Chondrocyte (in vitro differentiated cells): ENCODE results near the gene ADARB2. TPM values are rescaled to one million over a fixed set of nuclear protein-coding genes. Genes with fewer than 3 reads are reported as not detected.
A peak's percentile ranks its signal among the peaks of the same experiment; 100 is the strongest.

ENCODE experiments used
- DNase-seq: peaks from one replicate; pipeline ENCODE4 v3.0.0; 2021; ENCODE audit warnings: mixed read lengths, low spot score
- H3K27ac Mint-ChIP-seq: one replicate; pipeline ENCODE4 v1.8.0; 2021; ENCODE audit warnings: mild to moderate bottlenecking, moderate library complexity, mixed read lengths; ENCODE audit not compliant: unreplicated experiment
- H3K27me3 Mint-ChIP-seq: 2 replicates; pipeline ENCODE4 v1.8.0; 2021; ENCODE audit warnings: low read depth, mixed read lengths
- H3K36me3 Mint-ChIP-seq: 2 replicates; pipeline ENCODE4 v1.8.0; 2021; ENCODE audit warnings: low read depth, mixed read lengths
- H3K4me1 Mint-ChIP-seq: 2 replicates; pipeline ENCODE4 v1.8.0; 2021; ENCODE audit warnings: low read depth, mild to moderate bottlenecking, mixed read lengths
- H3K4me3 Mint-ChIP-seq: one replicate; pipeline ENCODE4 v1.8.0; 2021; ENCODE audit warnings: mild to moderate bottlenecking, moderate library complexity, mixed read lengths; ENCODE audit not compliant: unreplicated experiment
- H3K9me3 Mint-ChIP-seq: 2 replicates; pipeline ENCODE4 v1.8.0; 2021; ENCODE audit warnings: low read depth, mixed read lengths
- CTCF ChIP-seq: fragments of 200-600 bp; sonication (generic); IDR thresholded peaks from 2 replicates; pipeline ENCODE4 v1.5.0; 2021; ENCODE audit warnings: antibody characterized with exemption, mild to moderate bottlenecking, moderate library complexity
- total RNA-seq: library from RNA; stranded (reverse); gene quantifications from 3 replicates; pipeline ENCODE4 v1.2.1, GENCODE V29; 2021

ADARB2 gene
- total RNA-seq, 1 donor from 2014 or later: 3.3 TPM

- Mint-ChIP-seq H3K36me3 (no peaks in the 10 kb centered on the region), H3K4me1 (peaks cover 5% of the 10 kb centered on the region), H3K27ac (no peak overlapping the region), H3K27me3 (peaks cover 12% of the 10 kb centered on the region), H3K4me3 (no peak overlapping the region), H3K9me3 (no peaks in the 10 kb centered on the region)
- DNase-seq: no peak
- TF ChIP-seq CTCF: no peak
These were observed 159.4 kb downstream of the ADARB2 start for GRCh38 chr10:1577945-1578344.

GRCh38 chr10:1577373-1577770 lies 160.0 kb downstream of the ADARB2 start:
- DNase-seq: no peak
- no peak for TF ChIP-seq CTCF
- no peaks in the 10 kb centered on the region for H3K36me3 Mint-ChIP-seq
- H3K4me3 Mint-ChIP-seq: no peak overlapping the region
- H3K27ac Mint-ChIP-seq: no peak overlapping the region
- H3K27me3 Mint-ChIP-seq: peaks cover 12% of the 10 kb centered on the region
- H3K4me1 Mint-ChIP-seq: peaks cover 5% of the 10 kb centered on the region
- no peaks in the 10 kb centered on the region for H3K9me3 Mint-ChIP-seq

GRCh38 chr10:1576467-1577372 lies 160.6 kb downstream of the ADARB2 start:
- Mint-ChIP-seq H3K27me3 (peaks cover 12% of the 10 kb centered on the region), H3K36me3 (no peaks in the 10 kb centered on the region), H3K4me3 (no peak overlapping the region), H3K4me1 (peaks cover 5% of the 10 kb centered on the region), H3K9me3 (no peaks in the 10 kb centered on the region), H3K27ac (no peak overlapping the region)
- DNase-seq: no peak
- TF ChIP-seq CTCF: no peak

- H3K36me3 Mint-ChIP-seq: no peaks in the 10 kb centered on the region
- DNase-seq: peak; percentile 59
- no peak overlapping the region for H3K4me3 Mint-ChIP-seq
- H3K4me1 Mint-ChIP-seq: peaks cover 5% of the 10 kb centered on the region
- H3K27ac Mint-ChIP-seq: no peak overlapping the region
- H3K9me3 Mint-ChIP-seq: no peaks in the 10 kb centered on the region
- peaks cover 13% of the 10 kb centered on the region for H3K27me3 Mint-ChIP-seq
- no peak for TF ChIP-seq CTCF
These were observed 161.7 kb downstream of the ADARB2 start for GRCh38 chr10:1575481-1576244.

- Mint-ChIP-seq H3K4me1 (peaks cover 1% of the 10 kb centered on the region), H3K36me3 (no peaks in the 10 kb centered on the region), H3K9me3 (no peaks in the 10 kb centered on the region), H3K27me3 (peaks cover 15% of the 10 kb centered on the region), H3K27ac (no peak overlapping the region), H3K4me3 (no peak overlapping the region)
- no peak for TF ChIP-seq CTCF
- DNase-seq: no peak
These were observed 162.6 kb downstream of the ADARB2 start for GRCh38 chr10:1574719-1575118.
